GM12891 (cell line): Measurements from ENCODE around the gene STRADA.

Experiments used
- PAX5 ChIP-seq: IDR thresholded peaks from 2 replicates; pipeline ENCODE4 v1.6.1; 2011; ENCODE audit warnings: low read length, moderate library complexity, mild to moderate bottlenecking; ENCODE audit not compliant: insufficient read depth, severe bottlenecking
- POLR2A ChIP-seq: IDR thresholded peaks from 2 replicates; pipeline ENCODE4 v1.6.1; 2011; ENCODE audit warnings: low read depth, low read length, control low read depth
- POLR2AphosphoS5 ChIP-seq: IDR thresholded peaks from 2 replicates; pipeline ENCODE4 v1.6.1; 2011; ENCODE audit warnings: low read depth, low read length, control low read depth
- SPI1 ChIP-seq: IDR thresholded peaks from 2 replicates; pipeline ENCODE4 v1.6.1; 2011; ENCODE audit warnings: low read depth, low read length, control low read depth
- TAF1 ChIP-seq: IDR thresholded peaks from 2 replicates; pipeline ENCODE4 v1.6.1; 2011; ENCODE audit warnings: low read depth, low read length, control low read depth

DNA sequence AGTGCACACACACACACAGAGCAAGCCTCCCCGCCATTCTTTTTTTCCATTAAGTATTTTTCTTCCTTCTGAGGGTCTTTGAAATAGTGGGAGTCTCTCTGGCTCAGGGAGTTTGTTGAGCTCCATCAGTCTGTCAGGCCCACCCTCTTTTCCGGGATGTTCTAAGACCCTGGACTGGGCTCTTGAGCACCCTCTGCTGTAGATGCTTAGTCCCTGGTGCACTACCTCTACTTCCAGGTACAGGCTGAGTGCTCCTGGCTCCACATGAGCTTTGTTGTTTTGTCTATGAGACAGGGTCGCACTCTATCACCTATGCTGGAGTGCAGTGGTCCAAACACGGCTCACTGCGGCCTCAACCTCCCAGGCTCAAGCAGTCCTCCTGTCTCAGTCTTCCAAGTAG, 62.4 kb downstream of the STRADA start:
- TF ChIP-seq TAF1 (no peak), POLR2A (no peak), POLR2AphosphoS5 (no peak), SPI1 (no peak), PAX5 (no peak)
